H9 (cell line): ENCODE measurements around the gene SIAH2. TPM values are rescaled to one million over a fixed set of nuclear protein-coding genes. Genes with fewer than 3 reads are reported as not detected.

Source experiments
- DNase-seq: peaks from one replicate; pipeline ENCODE4 v3.0.0-alpha.2; 2017
- H2AFZ ChIP-seq: one replicate; pipeline ENCODE4 v1.6.1; 2013; ENCODE audit warnings: mild to moderate bottlenecking, low read length, control low read depth, moderate library complexity
- H2AK5ac ChIP-seq: 2 replicates; pipeline ENCODE4 v1.6.1; 2013; ENCODE audit warnings: low read length, control low read depth, mixed read lengths; ENCODE audit not compliant: insufficient read length
- H2BK120ac ChIP-seq: one replicate; pipeline ENCODE4 v1.6.1; 2013; ENCODE audit warnings: low read depth, mild to moderate bottlenecking, low read length, control low read depth, inconsistent platforms; ENCODE audit not compliant: poor library complexity, severe bottlenecking
- H2BK12ac ChIP-seq: 2 replicates; pipeline ENCODE4 v1.6.1; 2013; ENCODE audit warnings: low read length, control low read depth, mixed read lengths, low read depth; ENCODE audit not compliant: insufficient read length
- H2BK15ac ChIP-seq: 2 replicates; pipeline ENCODE4 v1.6.1; 2013; ENCODE audit warnings: low read depth, low read length, control low read depth
- H2BK20ac ChIP-seq: one replicate; pipeline ENCODE4 v1.6.1; 2013; ENCODE audit warnings: low read depth, mild to moderate bottlenecking, low read length, control low read depth, inconsistent platforms; ENCODE audit not compliant: poor library complexity, severe bottlenecking
- H2BK5ac ChIP-seq: 2 replicates; pipeline ENCODE4 v1.6.1; 2013; ENCODE audit warnings: low read length, control low read depth, mixed read lengths; ENCODE audit not compliant: insufficient read length
- H3K14ac ChIP-seq: 2 replicates; pipeline ENCODE4 v1.6.1; 2013; ENCODE audit warnings: low read length, control low read depth; ENCODE audit not compliant: insufficient read depth
- H3K18ac ChIP-seq: 2 replicates; pipeline ENCODE4 v1.6.1; 2013; ENCODE audit warnings: low read depth, mild to moderate bottlenecking, mixed read lengths, low read length, control low read depth; ENCODE audit not compliant: insufficient read length
- H3K23ac ChIP-seq: 2 replicates; pipeline ENCODE4 v1.6.1; 2013; ENCODE audit warnings: low read length, control low read depth, mixed read lengths, low read depth; ENCODE audit not compliant: insufficient read length
- H3K23me2 ChIP-seq: 2 replicates; pipeline ENCODE4 v1.6.1; 2013; ENCODE audit warnings: low read depth, mild to moderate bottlenecking, mixed read lengths, low read length, control low read depth; ENCODE audit not compliant: insufficient read length, poor library complexity, severe bottlenecking
- H3K27ac ChIP-seq: 2 replicates; pipeline ENCODE4 v1.5.1; 2013; ENCODE audit warnings: low read length, control low read depth, mixed read lengths, low read depth; ENCODE audit not compliant: insufficient read length
- H3K27me3 ChIP-seq: 2 replicates; pipeline ENCODE4 v1.6.1; 2013; ENCODE audit warnings: low read length, control low read depth, inconsistent platforms; ENCODE audit not compliant: insufficient read depth
- H3K4ac ChIP-seq: 2 replicates; pipeline ENCODE4 v1.6.1; 2013; ENCODE audit warnings: low read depth, mild to moderate bottlenecking, control low read depth, inconsistent platforms, low read length, moderate library complexity
- H3K4me1 ChIP-seq: 2 replicates; pipeline ENCODE4 v1.6.1; 2013; ENCODE audit warnings: low read length, control low read depth, inconsistent platforms; ENCODE audit not compliant: insufficient read depth
- H3K4me2 ChIP-seq: 2 replicates; pipeline ENCODE4 v1.6.1; 2013; ENCODE audit warnings: low read length, control low read depth, mixed read lengths; ENCODE audit not compliant: insufficient read length, insufficient read depth
- H3K56ac ChIP-seq: 2 replicates; pipeline ENCODE4 v1.6.1; 2013; ENCODE audit warnings: low read depth, mild to moderate bottlenecking, mixed read lengths, low read length, control low read depth; ENCODE audit not compliant: insufficient read length
- H3K79me1 ChIP-seq: 2 replicates; pipeline ENCODE4 v1.6.1; 2013; ENCODE audit warnings: low read depth, mild to moderate bottlenecking, moderate library complexity, low read length, control low read depth, inconsistent platforms; ENCODE audit not compliant: insufficient read depth, poor library complexity, severe bottlenecking
- H3K79me2 ChIP-seq: 2 replicates; pipeline ENCODE4 v1.6.1; 2013; ENCODE audit warnings: low read length, control low read depth, inconsistent platforms; ENCODE audit not compliant: insufficient read depth
- H3K9ac ChIP-seq: 2 replicates; pipeline ENCODE4 v1.6.1; 2013; ENCODE audit warnings: low read length, control low read depth, mixed read lengths; ENCODE audit not compliant: insufficient read length; ENCODE audit errors: extremely low read depth
- H3K9me3 ChIP-seq: one replicate; pipeline ENCODE4 v1.6.1; 2013; ENCODE audit warnings: low read depth, low read length, inconsistent platforms; ENCODE audit not compliant: control insufficient read depth
- H3T11ph ChIP-seq: one replicate; pipeline ENCODE4 v1.6.1; 2013; ENCODE audit warnings: mild to moderate bottlenecking, low read length, control low read depth, inconsistent platforms
- H4K20me1 ChIP-seq: one replicate; pipeline ENCODE4 v1.6.1; 2013; ENCODE audit not compliant: control insufficient read depth, insufficient read length, insufficient read depth
- H4K5ac ChIP-seq: 2 replicates; pipeline ENCODE4 v1.6.1; 2013; ENCODE audit warnings: low read depth, mild to moderate bottlenecking, mixed read lengths, low read length, control low read depth; ENCODE audit not compliant: insufficient read length
- H4K8ac ChIP-seq: replicated peaks from 2 replicates; pipeline ENCODE4 v1.6.1; 2013; ENCODE audit warnings: low read length, control low read depth, mixed read lengths, low read depth; ENCODE audit not compliant: insufficient read length
- H4K91ac ChIP-seq: 2 replicates; pipeline ENCODE4 v1.6.1; 2013; ENCODE audit warnings: low read depth, mild to moderate bottlenecking, moderate library complexity, mixed read lengths, low read length, control low read depth; ENCODE audit not compliant: insufficient read length
- H3K27ac Mint-ChIP-seq, 3 experiments: 2 replicates in 2 of 3; 3 replicates in 1 of 3; pipeline ENCODE4 v1.8.0; 2020 to 2021; ENCODE audit warnings: mixed read lengths in 3 of 3, mild to moderate bottlenecking in 1 of 3, moderate library complexity in 1 of 3
- H3K27me3 Mint-ChIP-seq: 2 replicates; pipeline ENCODE4 v1.8.0; 2021; ENCODE audit warnings: low read depth, mild to moderate bottlenecking, moderate library complexity, mixed read lengths
- H3K36me3 Mint-ChIP-seq, 3 experiments: 2 replicates in 2 of 3; 3 replicates in 1 of 3; pipeline ENCODE4 v1.8.0; 2020 to 2021; ENCODE audit warnings: low read depth in 3 of 3, mixed read lengths in 3 of 3; ENCODE audit not compliant: insufficient read depth in 1 of 3
- H3K4me1 Mint-ChIP-seq, 2 experiments: 2 replicates each; pipeline ENCODE4 v1.8.0; 2020; ENCODE audit warnings: mixed read lengths in 2 of 2
- H3K4me3 Mint-ChIP-seq, 2 experiments: 2 replicates in 1 of 2; 3 replicates in 1 of 2; pipeline ENCODE4 v1.8.0; 2020 to 2021; ENCODE audit warnings: mild to moderate bottlenecking in 2 of 2, mixed read lengths in 2 of 2, moderate library complexity in 1 of 2
- H3K9me3 Mint-ChIP-seq, 2 experiments: 2 replicates in 1 of 2; 3 replicates in 1 of 2; pipeline ENCODE4 v1.8.0; 2020; ENCODE audit warnings: mild to moderate bottlenecking in 2 of 2, mixed read lengths in 2 of 2, moderate library complexity in 1 of 2
- CTCF ChIP-seq: fragments of 200-600 bp; sonication (generic); conservative IDR thresholded peaks from 3 replicates; pipeline ENCODE4 v1.8.0; 2021; ENCODE audit warnings: antibody characterized with exemption, mild to moderate bottlenecking
- WGBS: extraction: QIAGEN DNeasy Blood & Tissue Kit; methylation state at CpG from one replicate; pipeline ENCODE4 v1.1.7; 2013; ENCODE audit warnings: missing lambda C conversion rate, low lambda C conversion rate, mixed read lengths; ENCODE audit not compliant: insufficient read length; ENCODE audit errors: extremely low coverage; 5-methylcytosine and 5-hydroxymethylcytosine counted together
- total RNA-seq: library from RNA; stranded (reverse); gene quantifications from 2 replicates; pipeline ENCODE4 v1.2.1, GENCODE V29; 2021

Gene SIAH2
- total RNA-seq, 1 experiment from 2014 or later, result 17.4 TPM

GRCh38 chr3:150761831-150762661 lies 923 bp downstream of the SIAH2 start:
- Histone ChIP-seq H4K91ac (no peak overlapping the region), H3K23ac (no peak overlapping the region), H4K20me1 (no peaks in the 10 kb centered on the region), H2BK15ac (no peak overlapping the region), H4K8ac (no peak overlapping the region), H3T11ph (no peak overlapping the region), H3K9me3 (no peaks in the 10 kb centered on the region), H3K4ac (no peak overlapping the region), H3K27me3 (no peaks in the 10 kb centered on the region), H3K79me1 (no peaks in the 10 kb centered on the region), H3K9ac (peak overlapping the region; percentile 63), H3K14ac (peak overlapping the region; percentile 72; the same call in 1 of the 2 replicates), H2BK12ac (no peak overlapping the region), H4K5ac (no peak overlapping the region), H2BK5ac (no peak overlapping the region), H2AK5ac (no peak overlapping the region), H2BK120ac (no peak overlapping the region), H2AFZ (no peak overlapping the region), H3K27ac (no peak overlapping the region), H3K56ac (no peak overlapping the region), H3K79me2 (0 out of 2 replicates have a peak, but pooled peaks cover 4% of the 10 kb centered on the region), H3K4me2 (peak overlapping the region; percentile 75), H3K23me2 (peaks cover 11% of the 10 kb centered on the region), H2BK20ac (no peak overlapping the region), H3K18ac (no peak overlapping the region), H3K4me1 (peaks cover 13% of the 10 kb centered on the region)
- H3K27me3 Mint-ChIP-seq, result peaks cover 28% of the 10 kb centered on the region
- no peaks in the 10 kb centered on the region; a peak in 1 of 5 replicates for H3K9me3 Mint-ChIP-seq
- peak overlapping the region in 2 of 3 experiments; percentile 81 to 94; a peak in 2 of 7 replicates for H3K27ac Mint-ChIP-seq
- peak; percentile 52 for DNase-seq
- H3K4me1 Mint-ChIP-seq, result peaks cover 43 to 56% of the 10 kb centered on the region in 2 experiments
- no peak for TF ChIP-seq CTCF
- H3K36me3 Mint-ChIP-seq, result peaks cover 0 to 2% (median 0%) of the 10 kb centered on the region in 3 experiments; a peak in 3 of 7 replicates
- peak overlapping the region; percentile 86 to 92 for H3K4me3 Mint-ChIP-seq
- WGBS, result no CpG with 5 or more reads among the region's 48 CpGs
